Measurements from ENCODE around the gene KRT80.

KRT80 gene

DNA sequence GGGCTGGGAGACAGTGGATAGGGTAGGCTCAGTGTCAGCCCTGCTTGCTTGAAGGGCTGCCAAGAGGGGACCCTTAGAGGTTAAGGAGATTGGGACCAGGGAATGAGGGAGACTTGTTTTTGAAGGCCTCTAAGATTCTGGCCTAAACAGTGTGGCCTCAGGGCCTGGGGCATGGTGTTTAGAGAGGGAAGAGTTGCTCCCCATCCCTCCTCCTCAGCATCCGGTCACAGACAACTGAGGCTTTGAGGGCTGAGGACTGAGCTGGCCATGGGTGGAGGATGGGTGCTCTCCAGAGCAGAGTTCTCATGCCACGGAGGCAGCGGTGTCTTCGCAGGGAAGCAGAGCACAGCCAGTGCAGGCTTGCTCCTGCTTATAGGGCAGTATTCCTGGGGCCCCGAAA lies 49.4 kb downstream of the KRT80 start:
- Histone ChIP-seq H3K27me3 (no peaks in the 10 kb centered on the region), H3K9me3 (no peaks in the 10 kb centered on the region), H3K36me3 (no peaks in the 10 kb centered on the region), H3K4me1 (peaks cover 5% of the 10 kb centered on the region; the same call in 1 of the 2 replicates), H3K4me3 (ENCODE audit: low read depth, low read length) (no peak overlapping the region)
- TF ChIP-seq, protein P1, sequence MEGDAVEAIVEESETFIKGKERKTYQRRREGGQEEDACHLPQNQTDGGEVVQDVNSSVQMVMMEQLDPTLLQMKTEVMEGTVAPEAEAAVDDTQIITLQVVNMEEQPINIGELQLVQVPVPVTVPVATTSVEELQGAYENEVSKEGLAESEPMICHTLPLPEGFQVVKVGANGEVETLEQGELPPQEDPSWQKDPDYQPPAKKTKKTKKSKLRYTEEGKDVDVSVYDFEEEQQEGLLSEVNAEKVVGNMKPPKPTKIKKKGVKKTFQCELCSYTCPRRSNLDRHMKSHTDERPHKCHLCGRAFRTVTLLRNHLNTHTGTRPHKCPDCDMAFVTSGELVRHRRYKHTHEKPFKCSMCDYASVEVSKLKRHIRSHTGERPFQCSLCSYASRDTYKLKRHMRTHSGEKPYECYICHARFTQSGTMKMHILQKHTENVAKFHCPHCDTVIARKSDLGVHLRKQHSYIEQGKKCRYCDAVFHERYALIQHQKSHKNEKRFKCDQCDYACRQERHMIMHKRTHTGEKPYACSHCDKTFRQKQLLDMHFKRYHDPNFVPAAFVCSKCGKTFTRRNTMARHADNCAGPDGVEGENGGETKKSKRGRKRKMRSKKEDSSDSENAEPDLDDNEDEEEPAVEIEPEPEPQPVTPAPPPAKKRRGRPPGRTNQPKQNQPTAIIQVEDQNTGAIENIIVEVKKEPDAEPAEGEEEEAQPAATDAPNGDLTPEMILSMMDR (IDR thresholded peaks at IDR 0.05; ENCODE audit: low read depth, low read length): no peak
- DNase-seq: no peak

DNA sequence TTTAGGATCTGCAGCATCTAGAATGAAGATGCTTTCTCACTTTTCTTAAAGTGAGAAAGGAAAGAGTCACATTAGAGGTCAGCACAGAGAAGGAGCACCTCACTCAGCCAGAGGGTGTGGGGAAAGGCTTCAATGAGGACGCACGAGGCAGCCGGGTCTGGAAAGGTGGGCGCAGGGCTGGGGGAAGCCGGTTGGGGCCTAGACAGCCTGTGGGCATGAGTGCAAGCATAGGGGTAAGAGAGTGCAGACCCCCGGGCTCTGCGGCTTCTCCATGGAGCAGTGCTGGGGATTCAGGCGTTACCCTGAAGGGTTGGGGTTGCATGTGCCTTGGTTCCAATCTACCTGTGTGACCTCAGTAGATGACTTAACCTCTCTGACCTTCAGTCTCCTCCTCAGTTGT lies 49.9 kb downstream of the KRT80 start:
- TF ChIP-seq, protein P1 (IDR thresholded peaks at IDR 0.05; ENCODE audit: low read depth, low read length): no peak
- no peak for DNase-seq
- peaks cover 5% of the 10 kb centered on the region; the same call in 1 of the 2 replicates for H3K4me1 ChIP-seq

DNA sequence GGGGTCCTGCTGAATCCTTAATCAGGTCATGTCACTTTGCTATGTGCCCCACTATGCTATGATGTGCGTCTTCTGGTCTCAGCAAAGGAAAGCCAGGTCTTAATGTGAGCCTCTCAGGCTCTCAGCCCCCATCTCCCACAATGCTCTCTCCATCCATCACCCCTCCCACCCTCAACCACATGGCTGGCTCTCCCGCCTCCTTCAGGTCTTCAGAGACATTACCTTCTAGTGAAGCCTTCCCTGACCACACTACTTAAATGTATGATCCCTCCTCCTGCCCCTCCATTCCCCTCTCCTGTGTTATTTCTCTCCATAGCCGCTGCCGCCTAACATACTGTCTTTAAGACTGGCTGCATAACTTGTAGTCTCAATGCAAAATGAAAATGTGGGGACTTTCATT lies 50.5 kb downstream of the KRT80 start:
- H3K4me1 ChIP-seq: peaks cover 5% of the 10 kb centered on the region; the same call in 1 of the 2 replicates
- TF ChIP-seq, protein P1 (IDR thresholded peaks at IDR 0.05; ENCODE audit: low read depth, low read length): no peak
- no peak for DNase-seq

More for the DNA sequence above, 49.9 kb downstream of the KRT80 start:
- H3K27me3 ChIP-seq: no peaks in the 10 kb centered on the region
- no peaks in the 10 kb centered on the region for H3K36me3 ChIP-seq
- H3K9me3 ChIP-seq: no peaks in the 10 kb centered on the region
- H3K4me3 ChIP-seq (ENCODE audit: low read depth, low read length): no peak overlapping the region

DNA sequence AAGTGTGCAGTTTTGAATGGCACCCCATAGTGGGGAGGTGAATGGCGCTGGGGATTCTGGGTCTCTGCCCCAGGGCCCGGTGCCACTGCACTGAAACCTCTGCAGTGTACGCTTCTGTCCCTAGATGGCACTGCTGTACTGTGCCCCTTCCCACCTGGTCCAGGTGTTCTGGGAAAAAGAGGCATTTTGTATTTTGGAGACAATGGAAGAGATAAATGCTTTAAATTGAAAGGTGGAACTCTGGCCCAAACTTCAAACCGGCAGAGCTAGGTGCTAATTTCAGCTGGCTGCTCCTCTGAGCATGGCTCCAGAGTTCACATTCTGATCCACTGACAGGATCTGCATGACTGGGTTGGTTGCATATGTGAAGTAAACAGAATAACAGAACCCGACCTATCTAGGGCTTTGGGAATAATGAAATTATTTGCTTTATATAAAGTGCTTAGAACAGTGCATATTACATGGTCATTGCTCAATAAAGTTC lies 52.2 kb downstream of the KRT80 start:
- no peaks in the 10 kb centered on the region for H3K36me3 ChIP-seq
- H3K9me3 ChIP-seq: no peaks in the 10 kb centered on the region
- peak; percentile 46 for DNase-seq
- no peak overlapping the region for H3K4me3 ChIP-seq (ENCODE audit: low read depth, low read length)
- no peaks in the 10 kb centered on the region for H3K27me3 ChIP-seq
- TF ChIP-seq, protein P1 (IDR thresholded peaks at IDR 0.05; ENCODE audit: low read depth, low read length): peak; percentile 93
- peaks cover 5% of the 10 kb centered on the region; the same call in 1 of the 2 replicates for H3K4me1 ChIP-seq

More for the DNA sequence above, 50.5 kb downstream of the KRT80 start:
- no peaks in the 10 kb centered on the region for H3K27me3 ChIP-seq
- H3K36me3 ChIP-seq: no peaks in the 10 kb centered on the region
- H3K9me3 ChIP-seq: no peaks in the 10 kb centered on the region
- H3K4me3 ChIP-seq (ENCODE audit: low read depth, low read length): no peak overlapping the region

DNA sequence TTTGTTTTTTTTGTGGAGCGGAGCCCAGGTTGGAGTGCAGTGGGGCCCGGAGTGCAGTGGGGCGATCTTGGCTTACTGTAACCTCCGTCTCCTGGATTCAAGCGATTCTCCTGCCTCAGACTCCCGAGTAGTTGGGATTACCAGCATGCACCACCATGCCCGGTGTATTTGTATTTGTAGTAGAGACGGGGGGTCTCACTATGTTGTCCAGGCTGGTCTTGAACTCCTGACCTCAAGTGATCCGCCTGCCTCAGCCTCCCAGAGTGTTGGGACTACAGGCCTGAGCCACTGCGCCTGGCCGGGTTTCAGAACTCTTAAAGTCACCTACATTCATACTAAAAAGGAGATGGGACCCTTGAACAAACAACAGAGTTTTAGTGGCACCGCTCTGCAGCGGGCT lies 52.7 kb downstream of the KRT80 start:
- Histone ChIP-seq H3K36me3 (no peaks in the 10 kb centered on the region), H3K4me1 (peaks cover 5% of the 10 kb centered on the region; the same call in 1 of the 2 replicates), H3K9me3 (no peaks in the 10 kb centered on the region), H3K4me3 (ENCODE audit: low read depth, low read length) (no peak overlapping the region), H3K27me3 (no peaks in the 10 kb centered on the region)
- DNase-seq: no peak
- TF ChIP-seq, protein P1 (IDR thresholded peaks at IDR 0.05; ENCODE audit: low read depth, low read length): no peak

DNA sequence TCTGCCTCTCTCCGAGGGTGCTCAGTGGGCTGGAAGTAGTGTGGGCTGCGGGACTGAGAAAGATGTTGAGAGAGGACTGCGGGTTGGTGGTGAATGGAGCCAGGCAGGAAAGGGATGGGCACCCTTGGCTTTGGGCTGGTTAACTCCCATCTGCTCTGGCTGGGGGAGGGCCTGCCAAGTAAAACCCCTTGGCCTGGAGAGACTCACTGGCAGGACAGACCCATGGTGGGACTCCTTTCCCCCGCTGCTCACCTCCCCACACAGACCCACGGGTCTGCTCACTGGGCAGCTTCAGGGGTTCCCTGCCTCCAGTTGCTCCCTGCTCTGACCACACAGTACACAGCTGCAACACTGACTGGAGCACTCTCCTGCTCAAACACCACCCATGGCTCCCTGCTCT lies 54.1 kb downstream of the KRT80 start:
- Histone ChIP-seq H3K27me3 (no peaks in the 10 kb centered on the region), H3K9me3 (no peaks in the 10 kb centered on the region), H3K36me3 (no peaks in the 10 kb centered on the region), H3K4me1 (peaks cover 5% of the 10 kb centered on the region; the same call in 1 of the 2 replicates), H3K4me3 (ENCODE audit: low read depth, low read length) (no peak overlapping the region)
- TF ChIP-seq, protein P1 (IDR thresholded peaks at IDR 0.05; ENCODE audit: low read depth, low read length): no peak
- no peak for DNase-seq

Measured in BE2C (cell line).